ENCODE data around the gene BTBD17.
"Not testable (repeated sequence)": the region's sequence is repeated elsewhere in the genome, so short reads cannot be mapped to it uniquely, and the experiment has no call there.

BTBD17 gene

GRCh38 chr17:74361230-74362068 is at the start of gene BTBD17:
BTBD17 (minus strand) TSS chr17:74361868; CDS start chr17:74361819, 49 bp downstream.
- peak; percentile 76 for DNase-seq

GRCh38 chr17:74410001-74410443 is 48.4 kb upstream of the BTBD17 start:
- no peak for DNase-seq

DNA sequence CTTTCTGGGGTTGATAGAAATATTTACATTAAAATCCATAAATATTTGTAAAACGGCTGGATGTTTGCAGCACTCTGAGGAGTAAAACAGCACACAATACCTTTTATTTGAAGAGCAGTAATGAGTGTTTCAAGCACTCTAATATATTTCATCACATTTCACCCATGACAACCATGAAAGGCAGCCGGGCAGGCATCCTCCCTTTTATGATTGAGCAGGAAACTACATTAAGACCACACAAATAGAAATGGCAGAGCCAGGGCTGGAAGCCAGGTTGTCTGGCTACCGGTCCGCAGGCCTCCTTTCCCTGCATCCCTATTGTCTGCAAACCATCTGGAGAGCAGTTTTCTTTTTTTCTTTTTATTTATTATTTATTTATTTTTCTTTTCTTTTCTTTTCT is 47.1 kb upstream of the BTBD17 start:
- peak; percentile 2 for DNase-seq

- no peak for DNase-seq
These were observed 46.6 kb upstream of the BTBD17 start for GRCh38 chr17:74408262-74408661.

GRCh38 chr17:74407384-74407783 is 45.7 kb upstream of the BTBD17 start:
- DNase-seq: no peak

DNA sequence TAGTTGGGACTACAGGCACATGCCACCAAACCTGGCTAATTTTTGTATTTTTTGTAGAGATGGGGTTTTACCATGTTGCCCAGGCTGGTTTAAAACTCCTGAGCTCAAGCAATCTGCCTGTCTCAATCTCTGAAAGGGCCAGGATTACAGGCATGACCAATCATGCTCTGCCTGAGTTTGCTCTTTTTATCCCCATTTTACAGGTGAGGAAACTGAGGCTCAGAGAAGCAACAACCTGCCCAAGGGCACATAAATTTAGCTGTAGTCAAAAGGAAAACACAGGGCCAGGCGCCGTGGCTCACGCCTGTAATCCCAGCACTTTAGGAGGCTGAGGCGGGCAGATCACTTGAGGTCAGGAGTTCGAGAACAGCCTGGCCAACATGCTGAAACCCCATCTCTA is 43.6 kb upstream of the BTBD17 start:
- not testable (repeated sequence) for DNase-seq

DNA sequence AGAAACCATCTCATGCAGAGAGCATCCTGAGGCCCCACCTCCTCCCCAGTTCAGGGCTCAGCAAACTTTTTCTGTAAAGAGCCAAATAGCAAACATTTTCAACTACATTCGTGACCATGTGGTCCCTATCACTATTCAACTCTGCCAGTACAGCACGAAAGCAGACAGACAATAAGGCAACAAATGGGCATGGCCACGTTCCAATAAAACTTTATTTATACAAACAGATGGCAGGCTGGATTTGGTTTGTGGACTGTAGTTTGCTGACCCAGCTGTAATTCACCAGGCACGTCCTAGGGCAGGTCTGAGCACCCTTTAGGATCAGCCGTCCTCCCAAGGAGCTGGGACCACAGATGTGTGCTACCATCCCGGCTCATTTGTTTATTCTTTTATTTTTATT is 43.1 kb upstream of the BTBD17 start:
- DNase-seq: no peak

GRCh38 chr17:74404218-74404617 is 42.5 kb upstream of the BTBD17 start:
- DNase-seq: no peak

- DNase-seq: no peak
These were observed 42.0 kb upstream of the BTBD17 start for GRCh38 chr17:74403512-74404137.

DNA sequence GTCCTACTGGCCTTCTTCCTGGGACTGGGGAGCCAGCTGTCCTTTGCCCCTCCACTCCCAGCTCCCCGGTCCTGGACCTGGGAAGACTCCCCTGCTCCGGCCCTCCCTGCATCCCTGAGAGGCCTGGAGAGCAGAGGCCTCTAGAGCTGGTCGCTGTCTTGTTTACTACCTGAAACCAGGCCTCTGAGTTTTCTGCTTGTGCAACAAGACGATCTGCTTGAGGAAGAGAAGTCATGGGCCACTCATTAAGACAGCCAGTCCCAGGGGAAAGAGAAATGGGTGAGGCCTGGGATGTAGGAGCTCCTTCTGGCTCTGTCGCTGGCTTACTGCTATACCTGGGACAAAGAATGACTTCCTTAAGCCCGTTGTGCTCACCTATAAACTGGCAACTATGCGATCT is 40.4 kb upstream of the BTBD17 start:
- DNase-seq: no peak

- DNase-seq: no peak
These were observed 34.9 kb upstream of the BTBD17 start for GRCh38 chr17:74396567-74396966.

GRCh38 chr17:74394977-74395376 is 33.3 kb upstream of the BTBD17 start:
- DNase-seq: no peak

DNA sequence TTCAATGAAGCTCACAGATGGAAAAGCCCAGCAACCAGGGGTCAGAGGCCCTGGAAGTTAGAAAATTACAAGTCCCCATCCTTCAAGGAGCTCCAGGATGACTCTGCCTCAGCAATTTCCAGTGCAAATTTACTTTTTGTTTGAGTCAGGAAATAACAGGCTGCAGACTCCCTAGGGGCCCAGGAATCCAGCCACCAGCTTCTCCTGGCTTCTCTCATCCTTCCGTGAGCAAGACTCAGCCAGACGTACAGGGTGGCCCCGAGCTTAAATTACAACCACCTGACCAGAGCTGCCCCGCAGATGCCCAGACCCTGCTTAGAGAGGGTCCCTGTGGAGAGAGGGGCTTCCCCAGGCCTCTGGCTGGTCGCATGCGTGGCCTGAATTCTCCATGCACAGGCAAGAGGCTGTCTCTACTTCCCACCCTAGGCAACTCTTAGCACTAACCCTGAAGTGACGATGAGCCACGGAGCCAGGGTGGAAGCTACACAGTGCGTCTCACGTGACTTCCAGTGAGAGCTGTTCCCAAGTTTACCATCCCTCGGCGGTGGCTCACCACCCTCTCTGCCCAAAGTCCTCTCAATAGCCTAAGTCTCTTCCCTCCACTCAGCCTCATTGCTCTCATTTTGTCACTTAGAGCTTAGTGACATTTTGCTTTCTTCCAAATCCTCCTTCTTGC is 32.7 kb upstream of the BTBD17 start:
- DNase-seq: no peak

DNA sequence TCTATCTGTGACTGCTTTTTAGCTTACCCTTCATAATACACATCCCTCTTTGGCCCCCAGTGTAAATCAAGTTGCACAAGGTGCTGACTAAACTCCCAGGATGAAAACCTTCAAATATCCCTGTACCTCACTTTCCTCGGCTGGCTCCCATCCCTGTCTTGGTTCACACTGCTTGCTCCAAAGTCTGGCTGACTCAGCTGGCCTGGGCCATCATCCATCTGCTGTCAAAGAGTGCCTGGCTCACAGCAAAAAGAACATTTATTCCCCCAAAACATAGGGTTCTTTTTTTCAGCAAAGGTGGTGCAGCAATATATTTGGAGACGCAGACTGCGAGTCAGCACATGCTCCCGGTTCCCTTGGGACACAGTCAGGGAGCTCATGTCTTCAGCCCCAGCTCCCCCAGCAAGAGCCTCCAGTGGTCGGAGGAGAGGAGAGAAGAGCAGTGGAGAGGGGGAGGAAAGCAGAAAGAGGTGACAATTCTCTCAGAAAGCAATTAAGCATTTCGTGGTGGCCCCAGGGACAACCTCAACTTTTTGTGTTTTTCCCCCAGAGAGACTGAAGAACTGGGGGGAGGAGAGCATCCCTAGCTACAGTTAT is 31.8 kb upstream of the BTBD17 start:
- no peak for DNase-seq

DNA sequence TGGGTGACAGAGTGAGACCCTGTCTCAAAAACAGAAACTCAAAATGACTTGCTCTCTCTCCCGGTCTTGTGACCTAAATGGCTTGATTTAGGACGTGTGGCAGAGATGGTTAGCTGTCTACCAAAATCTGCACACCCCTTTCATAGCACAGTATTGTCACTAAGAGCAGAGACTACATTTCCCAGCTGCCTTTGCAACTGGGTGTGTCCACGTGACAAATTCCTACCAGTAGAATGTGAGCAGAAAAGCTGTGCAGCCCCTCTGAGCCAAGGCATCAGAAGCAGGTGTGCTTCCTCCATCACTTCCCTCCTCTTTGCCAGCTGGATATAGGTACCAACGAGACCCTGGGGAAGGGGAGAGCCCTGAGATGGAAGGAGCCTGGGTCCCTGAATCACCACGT is 31.2 kb upstream of the BTBD17 start:
- no peak for DNase-seq

DNA sequence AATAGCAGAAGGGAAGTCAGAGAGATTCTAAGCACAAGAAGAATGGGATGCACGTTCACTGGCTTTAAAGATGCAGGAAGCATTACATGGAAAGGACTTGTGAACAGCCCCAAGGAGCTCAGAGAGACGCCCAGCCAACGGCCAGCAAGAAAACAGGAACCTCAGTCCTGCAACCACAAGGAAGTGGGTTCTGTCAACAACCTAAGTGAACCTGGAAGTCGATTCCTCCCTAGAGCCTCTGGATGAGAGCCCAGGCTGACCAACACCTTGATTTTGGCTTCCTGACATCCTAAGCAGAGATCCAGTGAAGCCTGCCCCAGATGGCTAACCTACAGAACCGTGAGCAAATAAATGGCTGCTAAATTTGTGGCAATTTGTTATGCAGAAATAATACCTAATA is 30.1 kb upstream of the BTBD17 start:
- DNase-seq: no peak

DNA sequence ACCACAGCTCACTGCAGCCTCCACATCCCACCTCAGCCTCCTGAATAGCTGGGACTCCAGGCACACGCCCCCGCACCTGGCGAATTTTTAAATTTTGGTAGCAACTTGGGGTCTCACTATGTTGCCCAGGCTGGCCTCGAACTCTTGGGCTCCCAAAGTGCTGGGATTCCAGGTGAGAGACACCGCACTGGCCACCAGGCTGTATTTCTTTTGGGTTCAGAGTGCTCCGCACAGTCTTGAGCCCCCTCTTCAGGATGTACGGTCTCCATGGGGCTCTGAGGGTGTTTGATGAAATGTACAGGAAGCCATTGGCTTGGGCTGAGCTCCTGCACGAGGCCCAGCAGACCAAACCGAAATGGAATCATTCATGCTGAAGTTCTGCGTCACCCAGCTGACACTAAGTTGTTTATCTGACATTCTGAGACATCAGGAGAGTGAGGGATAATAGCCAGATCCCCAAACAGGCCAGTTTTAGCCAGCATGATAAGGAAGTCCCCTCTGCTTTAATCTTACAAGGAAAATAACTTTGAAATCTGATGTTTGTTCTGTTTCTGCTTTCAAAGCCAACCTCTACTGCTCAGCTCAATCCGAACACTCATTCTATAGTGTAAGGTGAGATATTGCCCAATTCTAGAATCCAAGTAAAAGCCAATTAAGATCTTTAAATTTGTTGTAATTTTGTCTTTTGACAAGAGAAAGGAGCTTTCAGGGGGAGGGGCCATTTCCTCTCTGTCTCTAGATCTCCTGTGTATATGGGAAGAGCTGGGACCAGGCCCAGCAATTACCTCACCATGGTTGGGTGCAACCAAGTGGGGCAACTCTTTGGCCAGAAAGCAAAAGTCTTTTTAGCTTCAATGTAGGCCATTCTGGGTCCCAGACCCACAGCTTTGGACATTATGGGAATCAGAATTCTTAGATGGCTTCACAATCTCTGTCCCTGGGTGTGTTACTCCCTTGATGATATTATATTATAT is 29.3 kb upstream of the BTBD17 start:
- DNase-seq: no peak

- no peak for DNase-seq
These were observed 28.4 kb upstream of the BTBD17 start for GRCh38 chr17:74389937-74390679.

DNA sequence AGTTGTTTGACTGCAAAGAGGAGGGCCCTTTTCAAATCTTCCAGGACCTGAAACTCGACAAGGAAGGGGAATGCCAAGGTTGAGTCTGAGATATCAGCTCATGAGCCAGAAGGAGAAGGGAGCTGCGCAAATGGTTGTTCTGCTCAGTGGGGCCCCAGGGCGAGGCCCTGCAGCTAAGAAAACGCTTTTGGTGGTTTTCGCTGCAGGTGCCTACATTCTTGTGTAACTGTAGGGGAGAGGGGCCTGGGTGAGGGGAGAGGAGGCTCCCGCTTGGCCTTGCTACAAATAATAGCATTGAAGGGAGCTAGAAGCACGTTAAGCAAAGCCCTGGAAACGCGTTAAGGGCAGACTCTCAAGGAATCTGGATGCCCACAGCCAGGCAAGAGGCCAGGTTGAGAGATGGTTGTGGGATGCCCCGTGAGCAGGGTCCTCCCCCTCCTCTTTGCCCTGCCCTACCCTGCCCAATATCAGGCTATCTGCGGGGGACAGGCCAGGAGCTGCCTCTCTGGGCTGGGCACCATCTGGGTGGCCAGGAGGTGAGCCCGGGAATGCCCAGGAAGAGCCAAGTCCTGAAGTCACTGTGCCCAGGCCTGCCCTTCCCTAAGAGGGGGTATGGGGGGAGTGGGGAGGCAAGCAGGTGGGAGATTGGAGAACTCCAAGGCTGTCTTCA is 27.6 kb upstream of the BTBD17 start:
- DNase-seq: no peak

GRCh38 chr17:74387365-74388218 is 25.9 kb upstream of the BTBD17 start:
- DNase-seq: no peak

All from NCI-H1105 treated with DMSO at 0.1 percent for 48 hours (cell line).